Measurements from ENCODE around the gene G3BP2.
"Not testable (repeated sequence)": the region's sequence is repeated elsewhere in the genome, so short reads cannot be mapped to it uniquely, and the experiment has no call there.

Gene G3BP2

DNA sequence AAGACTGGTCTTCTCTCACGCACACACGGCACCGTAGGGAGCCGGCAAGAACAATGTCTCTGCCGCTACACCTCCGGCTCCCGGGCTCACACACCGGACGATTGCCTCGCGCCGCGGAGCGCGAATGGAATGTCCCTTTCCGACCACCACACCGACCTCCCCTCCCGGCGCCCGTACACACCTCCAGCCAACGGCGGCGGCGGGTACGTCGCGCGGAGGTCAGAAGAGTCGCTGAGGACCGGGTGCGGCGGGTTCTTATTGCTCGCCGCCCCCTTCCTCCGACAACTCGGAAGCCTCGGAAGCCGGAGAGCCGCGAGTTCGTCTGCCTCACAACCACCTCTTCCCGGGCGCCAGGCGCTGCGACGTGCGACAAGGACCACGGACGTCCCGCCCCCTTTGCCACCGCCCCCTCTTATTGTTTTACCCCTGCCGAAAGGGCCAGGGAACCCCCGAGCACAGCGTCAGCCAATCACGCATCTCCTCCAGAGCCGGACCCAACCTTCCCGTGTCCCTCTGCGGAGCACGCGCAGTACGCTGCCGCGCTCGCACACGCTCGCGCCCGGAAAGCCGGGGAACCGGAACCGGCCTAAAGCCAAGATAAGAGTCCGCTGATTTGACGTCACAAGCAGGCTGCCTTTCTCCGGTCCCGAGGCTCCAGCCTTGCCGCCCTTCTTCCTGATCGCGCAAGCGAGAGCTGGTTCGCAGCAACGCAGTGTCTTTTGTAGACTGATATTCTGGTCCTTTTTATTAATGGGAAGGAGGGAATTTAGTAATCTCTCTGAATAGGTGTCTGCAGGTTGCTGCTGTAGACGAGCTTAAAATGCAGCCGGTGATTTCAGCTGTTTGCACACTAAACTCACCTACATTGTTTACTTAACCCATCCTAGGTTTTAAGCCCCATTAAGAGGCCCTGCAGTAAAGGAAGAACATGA lies at the start of gene G3BP2:
Gene G3BP2, minus strand, starts transcription at position 385 of the 932 bp plus-strand sequence. CDS start 11,386 bp downstream, outside the sequence.
- DNase-seq, result peak; percentile 97 to 98

DNA sequence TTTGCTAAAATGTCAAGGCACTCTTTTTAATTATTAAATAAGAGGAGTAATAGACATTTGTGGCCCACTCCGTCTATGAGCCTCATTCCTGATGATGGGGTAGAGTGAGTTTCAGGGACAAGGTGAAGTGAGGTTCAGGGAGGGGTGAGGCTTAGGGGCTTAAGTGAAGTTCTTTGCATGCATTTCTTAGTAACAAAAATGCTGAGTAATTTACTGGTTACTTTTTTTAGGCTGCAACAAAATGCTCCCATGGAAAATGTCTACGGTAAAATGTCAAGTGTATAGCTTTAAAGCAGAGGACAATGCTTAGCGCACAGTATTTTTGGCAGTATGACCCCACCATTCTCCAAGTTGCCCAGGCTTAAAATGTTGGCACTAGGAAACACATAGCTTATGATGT lies 49.2 kb upstream of the G3BP2 start:
- no peak for DNase-seq

DNA sequence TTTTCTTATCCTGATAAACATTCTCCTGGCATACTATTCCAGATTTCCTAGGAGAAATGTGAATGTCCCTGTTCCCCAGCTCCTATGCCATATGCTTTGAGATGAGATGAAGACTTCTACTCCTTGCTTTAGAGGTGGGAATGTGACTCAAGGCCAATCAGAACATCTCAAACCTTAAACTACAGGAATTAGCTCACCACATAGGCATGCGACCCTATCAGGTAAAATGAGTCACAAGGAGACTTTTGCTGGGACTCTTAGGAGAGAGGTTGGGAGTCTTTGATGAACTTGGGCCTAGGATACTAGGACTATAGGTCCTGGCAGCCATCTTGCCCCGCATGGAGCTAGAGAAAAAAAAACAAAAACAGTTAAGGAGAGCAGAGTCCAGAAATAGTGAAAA lies 45.3 kb upstream of the G3BP2 start:
- no peak for DNase-seq

DNA sequence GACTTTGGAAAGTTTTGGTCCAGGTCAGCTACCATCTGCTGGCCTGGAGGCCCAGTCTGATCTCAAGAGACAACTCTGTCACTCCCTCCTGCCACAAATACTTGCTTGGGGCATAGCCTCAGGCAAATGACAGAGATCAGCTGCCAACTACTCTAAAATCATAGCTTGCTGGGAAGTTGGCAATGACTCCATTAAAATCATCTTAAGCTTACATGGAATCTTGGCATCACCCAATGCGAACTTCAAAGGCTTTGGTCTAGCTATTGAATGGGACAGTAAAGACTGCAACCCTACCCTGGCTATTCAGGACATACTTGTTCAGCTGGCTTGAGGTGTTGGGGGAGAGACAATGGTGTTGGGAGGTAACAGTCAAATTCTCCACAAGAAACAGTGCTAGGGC lies 44.2 kb upstream of the G3BP2 start:
- DNase-seq, result no peak

DNA sequence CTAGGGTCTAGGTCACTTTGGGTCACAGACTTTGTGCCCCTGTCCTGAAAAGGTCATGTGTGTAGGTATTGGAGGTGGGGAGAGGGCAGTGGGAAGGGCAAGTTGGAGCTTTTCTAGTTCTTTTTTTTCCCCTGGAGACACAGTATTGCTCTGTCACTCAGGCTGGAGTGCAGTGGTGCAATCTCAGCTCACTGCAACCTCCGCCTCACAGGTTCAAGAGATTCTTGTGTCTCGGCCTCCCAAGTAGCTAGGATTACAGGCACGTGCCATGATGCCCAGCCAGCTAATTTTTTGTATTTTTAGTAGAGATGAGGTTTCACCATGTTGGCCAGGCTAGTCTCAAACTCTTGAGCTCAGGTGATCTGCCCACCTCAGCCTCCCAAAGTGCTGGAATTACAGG lies 42.8 kb upstream of the G3BP2 start:
- DNase-seq, result not testable (repeated sequence)

DNA sequence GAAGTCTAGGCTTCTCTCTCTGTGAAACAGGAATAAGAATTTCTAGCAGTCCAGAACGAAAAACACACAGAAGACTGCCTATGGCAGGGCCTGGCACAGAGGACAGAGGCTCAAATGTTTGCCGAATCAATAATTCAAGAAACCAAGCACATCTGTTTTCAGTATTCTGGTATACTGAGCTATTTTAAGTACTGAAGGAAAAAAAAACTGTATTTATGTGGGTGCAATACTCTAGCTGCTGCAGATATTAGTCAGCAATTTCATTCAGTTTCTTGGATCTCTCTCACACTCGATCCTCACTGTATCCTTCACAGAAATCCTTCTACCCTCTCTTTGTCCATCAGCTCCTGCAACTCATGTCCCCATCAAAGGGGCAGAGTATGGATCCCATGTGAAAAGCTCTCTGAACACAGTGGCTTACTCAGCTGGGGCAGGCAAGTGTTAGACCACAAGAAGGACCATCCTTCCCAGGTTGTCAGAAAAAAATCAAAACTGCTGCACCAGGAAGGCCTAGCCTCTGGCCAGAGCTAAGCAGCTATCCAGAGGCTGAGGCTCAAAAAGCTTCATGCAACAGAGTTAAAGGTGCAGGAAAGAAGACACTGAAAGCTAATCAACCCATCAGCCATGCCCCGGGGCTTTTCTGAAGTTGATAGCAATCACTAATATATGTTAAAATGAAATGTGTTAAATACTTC lies 42.0 kb upstream of the G3BP2 start:
- DNase-seq, result no peak

DNA sequence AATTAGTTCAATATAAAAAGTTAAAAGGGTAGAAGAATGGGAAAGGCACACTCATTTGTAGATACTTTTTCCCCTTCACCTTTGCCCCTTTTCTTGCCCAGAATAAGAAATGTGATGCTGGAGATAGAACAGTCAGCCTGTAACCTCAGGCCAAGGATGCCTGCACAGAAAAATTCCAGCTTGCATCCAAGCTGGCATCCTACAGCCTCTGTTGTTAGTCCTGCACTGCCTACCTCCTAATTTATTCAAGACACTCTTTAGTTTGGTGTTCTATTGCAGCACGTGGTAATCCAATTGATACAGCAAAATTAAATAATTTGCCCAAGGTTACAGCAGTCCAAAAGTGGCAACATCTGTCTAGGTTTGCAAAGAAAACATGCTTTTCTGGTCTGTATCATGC lies 41.5 kb upstream of the G3BP2 start:
- no peak for DNase-seq

DNA sequence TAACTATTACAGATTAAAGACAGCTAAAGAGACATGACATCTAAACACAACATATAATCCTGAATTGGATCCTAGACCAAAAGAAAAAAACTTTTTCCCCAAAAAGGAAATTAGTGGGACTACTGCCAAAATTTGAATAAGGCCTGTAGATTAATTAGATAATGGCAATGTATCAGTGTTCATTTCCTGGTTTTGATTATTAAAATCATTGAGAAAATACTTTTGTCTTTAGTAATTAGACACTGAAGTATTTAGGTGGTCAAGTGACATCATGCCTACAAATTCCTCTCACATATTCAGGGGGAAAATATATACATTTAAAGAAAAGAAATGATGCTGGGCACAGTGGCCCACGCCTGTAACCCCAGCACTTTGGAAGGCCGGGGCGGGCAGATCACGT lies 40.8 kb upstream of the G3BP2 start:
- no peak for DNase-seq

DNA sequence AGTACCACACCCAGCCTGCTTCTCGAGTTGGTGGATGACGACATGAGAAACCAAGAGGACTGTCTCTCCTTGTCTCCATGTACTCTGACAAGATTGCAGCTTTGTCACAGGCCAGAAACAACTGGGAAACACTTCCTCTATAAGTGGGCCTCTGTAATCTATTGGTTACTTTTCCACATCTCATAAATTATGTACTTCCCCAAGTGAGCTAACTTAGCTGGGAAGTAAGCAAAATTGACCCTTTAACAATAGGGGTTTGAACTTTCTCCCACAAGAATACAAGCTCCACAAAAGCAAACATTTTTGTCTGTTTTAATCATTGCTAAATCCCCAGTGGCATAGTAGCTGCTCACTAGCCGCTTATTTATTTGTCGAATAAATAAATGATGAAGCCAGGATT lies 37.0 kb upstream of the G3BP2 start:
- no peak for DNase-seq

DNA sequence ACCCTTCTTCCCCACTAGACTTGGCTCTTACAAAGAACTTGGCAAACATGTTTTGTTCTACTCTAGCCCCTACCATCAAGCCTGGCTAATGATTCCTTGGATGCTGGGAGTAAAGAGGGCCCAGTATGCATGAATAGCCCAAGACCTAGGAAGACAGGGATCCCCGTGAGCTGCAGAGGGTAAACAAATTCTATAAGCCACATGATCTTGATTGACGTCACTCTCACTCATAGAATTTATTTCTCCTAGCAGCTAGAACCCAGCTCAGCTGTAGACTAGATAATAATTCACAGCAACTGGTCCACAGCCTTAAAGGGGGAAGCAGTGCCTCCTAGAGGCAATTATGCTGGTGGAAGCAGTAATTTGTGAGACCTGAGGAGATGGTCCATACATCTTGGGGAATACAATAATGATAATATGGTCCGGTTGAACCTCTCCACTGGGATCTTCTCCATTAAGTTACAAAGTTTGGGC lies 35.0 kb upstream of the G3BP2 start:
- peak in 1 of 2 donors; percentile 30 for DNase-seq

DNA sequence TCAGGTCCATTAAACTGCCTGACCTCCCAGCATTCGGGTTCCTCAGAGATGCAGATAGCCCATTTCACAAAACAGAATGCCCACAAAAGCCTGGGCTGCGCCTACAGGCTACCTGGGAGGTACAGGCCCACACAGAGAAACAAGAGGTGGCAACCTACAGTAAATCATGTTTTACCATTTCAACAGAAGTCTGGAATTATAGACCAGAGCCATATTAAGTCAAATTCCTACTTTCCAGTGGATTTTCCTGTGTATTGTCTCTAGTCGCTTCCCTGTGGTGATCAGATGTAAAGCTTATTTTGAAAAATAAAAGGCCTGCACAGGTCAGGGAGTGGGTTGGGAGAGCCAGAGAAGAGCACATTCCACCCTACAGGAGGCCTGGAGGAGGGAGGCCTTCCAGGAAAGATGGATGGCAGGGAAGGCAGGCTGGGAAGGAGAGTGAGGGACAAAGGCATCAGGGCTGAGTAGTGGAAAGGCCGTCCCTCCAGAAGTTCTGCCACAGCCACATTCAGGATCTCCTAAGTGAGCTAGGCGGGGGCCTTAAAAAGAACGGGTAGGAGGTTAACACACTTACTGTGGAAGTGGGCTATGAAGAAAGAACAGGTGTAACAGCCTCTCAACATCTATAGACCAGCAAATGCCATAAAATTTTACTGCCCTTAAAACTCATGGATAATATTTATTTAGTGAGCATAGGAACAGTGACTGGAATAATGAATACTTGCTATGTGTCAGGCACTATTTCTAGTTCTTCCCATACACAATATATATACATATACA lies 32.2 kb upstream of the G3BP2 start:
- no peak for DNase-seq

DNA sequence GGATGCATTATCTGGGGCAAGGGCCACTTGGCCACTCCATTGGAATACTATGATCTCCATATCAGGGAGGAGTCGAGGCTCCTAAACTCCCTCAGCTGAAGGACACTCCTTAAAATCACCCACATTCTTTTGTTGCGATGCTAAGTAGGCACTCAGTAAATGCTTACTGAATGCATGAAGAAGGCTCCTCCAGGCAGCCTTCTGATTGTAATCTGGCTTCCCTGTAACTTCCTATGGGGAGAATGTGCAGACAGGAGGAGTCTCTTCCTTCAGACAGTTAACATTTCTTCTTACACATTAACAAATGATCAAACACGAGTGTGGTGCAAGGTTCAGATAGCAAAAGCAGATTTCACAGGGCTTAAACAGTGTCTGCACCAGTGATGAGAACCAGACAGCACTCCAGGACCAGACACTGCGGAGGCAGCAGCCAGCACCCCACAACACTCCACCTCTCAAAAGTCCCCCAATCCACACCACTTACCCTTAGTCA lies 29.8 kb upstream of the G3BP2 start:
- DNase-seq, result no peak

DNA sequence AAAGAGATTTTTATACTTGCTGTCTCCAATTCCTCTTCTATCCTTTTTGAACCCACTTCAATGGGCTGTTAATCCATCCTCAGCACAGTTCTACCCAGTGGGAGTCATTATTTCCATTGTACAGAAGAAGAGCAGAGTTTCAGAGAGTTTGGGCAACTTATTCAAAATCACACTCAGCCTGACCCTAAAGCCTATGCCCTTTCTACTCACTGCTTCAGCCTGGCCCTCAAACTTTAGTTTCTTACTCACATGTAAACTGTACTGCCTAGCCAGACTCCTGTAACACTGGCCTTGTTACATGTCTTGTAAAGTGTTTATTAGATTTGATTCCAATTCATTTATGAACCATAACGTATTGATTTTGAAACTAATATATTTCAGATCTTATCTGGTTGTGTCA lies 26.1 kb upstream of the G3BP2 start:
- no peak for DNase-seq

DNA sequence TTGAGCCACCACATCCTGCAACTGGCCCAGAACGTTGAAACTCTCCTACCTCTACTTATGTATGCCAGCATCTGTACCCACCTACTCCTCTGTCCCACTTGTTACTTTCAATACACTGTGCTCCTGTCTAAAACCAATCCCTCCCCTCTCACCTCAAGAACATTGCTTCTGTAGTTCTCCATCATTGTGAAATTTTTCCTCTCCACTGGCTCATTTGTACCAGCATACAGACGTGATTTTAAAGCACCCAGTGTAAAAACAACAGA lies 25.7 kb upstream of the G3BP2 start:
- DNase-seq, result no peak

DNA sequence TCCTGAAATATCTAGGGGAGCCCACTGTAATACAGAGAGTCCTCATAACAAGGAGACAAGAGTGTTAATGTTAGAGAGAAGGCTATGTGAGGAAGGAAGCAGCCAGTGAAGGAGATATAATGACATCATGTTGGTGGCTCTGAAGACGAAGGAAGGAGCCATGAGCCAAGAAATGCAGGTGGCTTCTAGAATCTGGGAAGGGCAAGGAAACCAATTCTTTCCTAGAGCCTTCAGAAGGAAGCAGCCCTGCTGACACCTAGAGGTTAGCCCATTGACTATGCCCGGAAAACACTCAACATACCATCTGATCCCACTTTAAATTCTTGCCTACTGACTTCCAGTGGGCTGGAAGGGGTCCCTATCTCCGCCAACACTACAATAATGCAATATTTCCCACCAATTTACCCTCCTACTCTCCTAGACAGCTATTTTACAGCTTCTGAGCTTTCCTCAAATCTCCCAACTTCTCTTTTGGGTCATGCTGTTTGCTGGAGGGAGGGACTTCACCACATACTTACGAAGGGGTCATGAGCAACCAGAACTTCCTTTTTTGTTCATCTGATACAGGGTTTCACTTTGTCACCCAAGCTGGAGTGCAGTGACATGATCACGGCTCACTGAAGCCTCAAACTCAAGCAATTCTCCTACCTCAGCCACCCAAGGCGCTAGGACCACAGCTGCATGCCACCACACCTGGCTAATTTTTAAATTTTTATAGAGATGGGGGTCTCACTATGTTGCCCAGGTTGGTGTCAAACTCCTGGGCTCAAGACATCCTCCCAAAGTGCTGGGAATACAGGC lies 25.2 kb upstream of the G3BP2 start:
- no peak for DNase-seq

DNA sequence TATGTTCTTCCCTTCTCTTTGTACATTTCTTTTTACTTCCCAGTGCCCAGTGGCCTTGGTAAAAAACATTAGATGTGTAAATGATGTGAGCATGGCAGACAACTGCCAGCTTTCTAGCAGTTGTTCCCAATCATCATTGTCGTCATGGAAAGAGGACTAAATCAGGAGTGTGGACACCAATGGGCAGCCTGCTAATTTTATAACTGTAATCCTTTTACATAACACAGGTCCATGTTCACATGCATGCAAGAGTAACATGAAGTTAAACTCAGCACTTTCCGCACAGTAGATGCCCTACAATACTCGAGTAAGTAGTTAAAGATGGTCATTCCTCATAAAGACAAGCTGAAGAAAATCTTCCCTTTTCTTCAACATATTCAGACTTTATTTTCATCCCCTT lies 23.4 kb upstream of the G3BP2 start:
- DNase-seq, result no peak

DNA sequence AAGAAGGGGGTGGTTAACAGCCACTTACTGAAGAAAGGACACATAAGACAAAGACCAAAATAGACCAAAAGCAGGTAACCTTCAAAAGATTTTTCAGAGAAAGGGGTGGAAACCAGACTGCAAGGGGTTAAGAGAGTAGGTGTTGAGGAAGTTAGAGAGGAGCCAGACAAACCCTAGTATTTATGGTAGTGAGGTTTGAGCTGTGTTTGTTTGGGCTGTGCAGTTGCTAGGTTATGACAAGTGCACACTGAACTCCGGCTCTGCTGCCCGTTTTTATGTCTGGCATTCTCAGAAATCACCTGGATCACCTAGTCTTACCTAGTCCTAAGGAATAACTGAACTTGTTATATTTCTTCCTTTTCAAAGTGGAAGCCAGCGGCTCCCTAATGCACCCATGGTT lies 22.9 kb upstream of the G3BP2 start:
- DNase-seq, result no peak

DNA sequence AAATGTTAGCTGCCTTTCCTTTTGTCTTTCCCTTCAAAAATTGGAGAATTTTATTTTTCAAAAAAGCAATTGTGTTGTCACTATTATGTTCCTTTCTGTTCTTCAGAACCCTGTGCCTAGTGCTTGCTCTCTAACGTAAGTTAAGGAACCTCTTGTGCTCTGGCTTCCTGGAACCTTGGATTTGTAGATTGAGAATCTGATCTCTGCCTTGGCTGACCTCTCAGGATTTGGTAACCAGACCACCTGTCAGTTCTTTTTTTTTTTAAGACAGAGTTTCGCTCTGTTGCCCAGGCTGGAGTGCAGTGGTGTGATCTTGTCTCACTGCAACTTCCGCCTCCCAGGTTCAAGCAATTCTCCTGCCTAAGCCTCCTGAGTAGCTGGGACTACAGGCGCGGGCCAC lies 18.9 kb upstream of the G3BP2 start:
- DNase-seq, result not testable (repeated sequence)

DNA sequence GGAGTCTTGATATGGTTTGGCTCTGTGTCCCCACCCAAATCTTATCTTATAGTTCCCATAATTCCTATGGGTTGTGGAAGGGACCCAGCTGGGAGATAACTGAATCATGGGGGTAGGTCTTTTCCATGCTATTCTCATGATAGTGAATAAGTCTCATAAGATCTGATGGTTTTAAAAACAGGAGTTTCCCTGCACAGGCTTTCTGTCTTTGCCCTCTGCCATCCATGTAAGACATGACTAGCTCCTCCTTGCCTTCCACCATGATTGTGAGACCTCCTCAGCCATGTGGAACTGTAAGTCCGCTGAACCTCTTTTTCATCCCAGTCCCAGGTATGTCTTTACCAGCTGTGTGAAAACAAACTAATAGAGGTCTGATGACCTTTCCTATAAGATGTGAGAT lies 13.9 kb upstream of the G3BP2 start:
- DNase-seq, result not testable (repeated sequence)

DNA sequence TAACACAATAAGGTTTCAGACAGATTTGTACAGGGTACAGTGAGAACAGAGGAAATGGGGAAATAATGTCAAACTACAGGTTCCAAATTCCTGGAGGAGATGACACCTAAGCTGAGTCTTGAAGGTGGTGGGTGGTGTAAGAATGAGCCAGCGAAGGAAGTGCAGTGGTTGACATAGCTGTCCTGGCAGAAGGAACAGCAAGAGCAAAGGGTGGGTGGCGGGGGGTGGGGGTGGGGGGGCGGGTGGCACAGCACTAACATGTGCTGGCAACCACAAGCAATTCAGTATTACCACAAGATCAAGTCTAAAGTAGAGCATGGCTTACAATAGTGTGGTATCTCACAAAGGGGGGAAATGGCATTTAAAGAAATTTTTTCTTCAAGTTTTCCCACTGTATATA lies 13.1 kb upstream of the G3BP2 start:
- DNase-seq, result peak; percentile 7 to 27

DNA sequence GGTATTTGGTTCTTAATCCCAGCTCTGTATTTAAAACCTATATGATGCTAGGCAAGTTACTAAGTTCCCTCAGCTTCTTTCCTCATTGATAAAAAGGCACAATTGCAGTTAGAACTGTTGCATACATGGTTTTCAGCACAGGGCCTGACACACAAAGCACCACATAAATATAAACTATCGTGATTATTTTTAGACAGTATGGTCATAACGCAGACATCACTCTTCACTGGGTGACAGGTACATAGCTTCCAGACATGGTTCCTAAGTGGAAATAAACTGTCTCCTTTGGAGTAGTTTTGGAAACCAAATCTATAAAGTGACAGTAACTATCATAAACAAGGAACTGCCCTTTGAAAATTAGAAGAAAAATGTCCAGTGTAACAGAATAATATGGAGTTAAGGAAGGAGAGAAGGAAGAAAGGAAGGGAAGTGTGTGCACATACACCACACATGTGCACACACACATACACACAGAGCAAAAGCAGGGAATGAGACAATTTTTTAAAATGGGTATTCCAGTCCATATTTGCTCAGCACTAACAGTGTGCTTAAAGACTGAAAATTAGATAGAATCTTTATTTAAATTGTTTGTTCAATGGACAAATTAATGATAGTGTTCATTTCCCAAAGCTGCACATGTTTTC lies 12.5 kb upstream of the G3BP2 start:
- no peak for DNase-seq
